ENCODE data around the gene GINS2.

The GINS2 gene

DNA sequence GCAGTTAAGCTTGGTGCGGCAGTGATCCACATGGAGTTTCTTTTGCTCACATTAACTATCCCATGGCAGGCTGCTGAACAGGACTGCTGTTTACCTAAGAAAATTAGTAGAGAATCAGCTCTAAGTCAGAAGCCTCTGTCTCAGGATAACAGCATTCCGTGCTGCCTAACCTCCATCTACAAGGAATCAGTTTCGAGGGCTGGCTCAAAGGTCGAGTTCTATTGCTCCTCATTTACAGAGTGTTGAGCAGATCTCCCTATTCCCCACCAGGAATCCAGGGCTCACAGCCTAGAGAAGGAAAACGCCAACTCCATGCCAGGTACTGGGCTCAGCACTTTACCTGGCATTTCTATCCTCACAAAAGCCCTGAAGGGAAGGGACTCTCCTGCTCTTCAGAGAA, 9.9 kb downstream of the GINS2 start:
- Histone ChIP-seq H3K4me1 (ENCODE audit: insufficient read depth, low read length, poor library complexity, severe bottlenecking) (peaks cover 7% of the 10 kb centered on the region), H3K27me3 (ENCODE audit: insufficient read depth, low read length, poor library complexity, severe bottlenecking) (no peaks in the 10 kb centered on the region), H3K4me3 (ENCODE audit: low read length, poor library complexity, severe bottlenecking) (no peak overlapping the region), H3K79me2 (ENCODE audit: insufficient read depth, low read length) (peaks cover 18% of the 10 kb centered on the region; the same call in 1 of the 2 replicates), H3K9me2 (replicated peaks; ENCODE audit: low read depth, low read length) (no peaks in the 10 kb centered on the region), H4K20me1 (ENCODE audit: insufficient read depth, low read length, poor library complexity, severe bottlenecking) (peaks cover 10% of the 10 kb centered on the region), H3K36me3 (ENCODE audit: insufficient read depth, low read length) (peaks cover 81% of the 10 kb centered on the region), H3K9ac (ENCODE audit: low read depth, low read length, poor library complexity, severe bottlenecking) (no peak overlapping the region), H3K9me3 (ENCODE audit: insufficient read depth, low read depth, low read length) (no peaks in the 10 kb centered on the region), H3F3A (ENCODE audit: low read depth) (peaks cover 6% of the 10 kb centered on the region; the same call in 1 of the 2 replicates), H3K4me2 (ENCODE audit: low read depth, low read length, poor library complexity, severe bottlenecking) (no peak overlapping the region), H2AFZ (ENCODE audit: low read length) (no peak overlapping the region)
- TF ChIP-seq EZH2phosphoT487 (IDR thresholded peaks at IDR 0.05; ENCODE audit: borderline replicate concordance) = no peak
- TF ChIP-seq, protein P1, sequence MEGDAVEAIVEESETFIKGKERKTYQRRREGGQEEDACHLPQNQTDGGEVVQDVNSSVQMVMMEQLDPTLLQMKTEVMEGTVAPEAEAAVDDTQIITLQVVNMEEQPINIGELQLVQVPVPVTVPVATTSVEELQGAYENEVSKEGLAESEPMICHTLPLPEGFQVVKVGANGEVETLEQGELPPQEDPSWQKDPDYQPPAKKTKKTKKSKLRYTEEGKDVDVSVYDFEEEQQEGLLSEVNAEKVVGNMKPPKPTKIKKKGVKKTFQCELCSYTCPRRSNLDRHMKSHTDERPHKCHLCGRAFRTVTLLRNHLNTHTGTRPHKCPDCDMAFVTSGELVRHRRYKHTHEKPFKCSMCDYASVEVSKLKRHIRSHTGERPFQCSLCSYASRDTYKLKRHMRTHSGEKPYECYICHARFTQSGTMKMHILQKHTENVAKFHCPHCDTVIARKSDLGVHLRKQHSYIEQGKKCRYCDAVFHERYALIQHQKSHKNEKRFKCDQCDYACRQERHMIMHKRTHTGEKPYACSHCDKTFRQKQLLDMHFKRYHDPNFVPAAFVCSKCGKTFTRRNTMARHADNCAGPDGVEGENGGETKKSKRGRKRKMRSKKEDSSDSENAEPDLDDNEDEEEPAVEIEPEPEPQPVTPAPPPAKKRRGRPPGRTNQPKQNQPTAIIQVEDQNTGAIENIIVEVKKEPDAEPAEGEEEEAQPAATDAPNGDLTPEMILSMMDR (conservative IDR thresholded peaks at IDR 0.05; ENCODE audit: low read length) = no peak

DNA sequence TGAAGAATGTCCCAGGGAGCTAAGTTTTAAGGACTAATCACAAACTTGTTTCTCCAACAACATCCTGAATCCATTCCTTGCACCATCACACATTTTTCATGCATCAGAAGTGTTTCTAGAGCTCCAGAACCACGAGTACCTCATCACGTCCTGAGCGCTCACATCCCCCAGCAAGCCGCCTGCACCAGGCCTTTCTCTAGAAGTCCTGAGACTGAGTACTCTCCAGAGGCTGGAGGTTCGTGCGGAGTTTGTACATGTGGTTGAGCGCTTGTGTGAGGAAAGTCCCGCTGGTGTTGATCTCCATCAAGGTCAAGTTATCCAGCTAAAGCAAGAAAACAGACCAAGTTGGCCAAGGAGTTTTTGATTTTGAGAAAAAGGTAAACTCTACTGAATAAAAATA, 10.7 kb downstream of the GINS2 start:
- Histone ChIP-seq H3K79me2 (ENCODE audit: insufficient read depth, low read length) (peaks cover 10% of the 10 kb centered on the region; the same call in 1 of the 2 replicates), H3K4me2 (ENCODE audit: low read depth, low read length, poor library complexity, severe bottlenecking) (no peak overlapping the region), H4K20me1 (ENCODE audit: insufficient read depth, low read length, poor library complexity, severe bottlenecking) (peaks cover 10% of the 10 kb centered on the region), H3K9me2 (replicated peaks; ENCODE audit: low read depth, low read length) (no peaks in the 10 kb centered on the region), H3K27me3 (ENCODE audit: insufficient read depth, low read length, poor library complexity, severe bottlenecking) (no peaks in the 10 kb centered on the region), H3K36me3 (ENCODE audit: insufficient read depth, low read length) (peaks cover 85% of the 10 kb centered on the region), H2AFZ (ENCODE audit: low read length) (no peak overlapping the region), H3F3A (ENCODE audit: low read depth) (peaks cover 6% of the 10 kb centered on the region; the same call in 1 of the 2 replicates), H3K4me1 (ENCODE audit: insufficient read depth, low read length, poor library complexity, severe bottlenecking) (no peaks in the 10 kb centered on the region), H3K9me3 (ENCODE audit: insufficient read depth, low read depth, low read length) (no peaks in the 10 kb centered on the region), H3K4me3 (ENCODE audit: low read length, poor library complexity, severe bottlenecking) (no peak overlapping the region), H3K9ac (ENCODE audit: low read depth, low read length, poor library complexity, severe bottlenecking) (no peak overlapping the region)
- TF ChIP-seq, protein P1 (conservative IDR thresholded peaks at IDR 0.05; ENCODE audit: low read length) = no peak
- TF ChIP-seq EZH2phosphoT487 (IDR thresholded peaks at IDR 0.05; ENCODE audit: borderline replicate concordance) = no peak

DNA sequence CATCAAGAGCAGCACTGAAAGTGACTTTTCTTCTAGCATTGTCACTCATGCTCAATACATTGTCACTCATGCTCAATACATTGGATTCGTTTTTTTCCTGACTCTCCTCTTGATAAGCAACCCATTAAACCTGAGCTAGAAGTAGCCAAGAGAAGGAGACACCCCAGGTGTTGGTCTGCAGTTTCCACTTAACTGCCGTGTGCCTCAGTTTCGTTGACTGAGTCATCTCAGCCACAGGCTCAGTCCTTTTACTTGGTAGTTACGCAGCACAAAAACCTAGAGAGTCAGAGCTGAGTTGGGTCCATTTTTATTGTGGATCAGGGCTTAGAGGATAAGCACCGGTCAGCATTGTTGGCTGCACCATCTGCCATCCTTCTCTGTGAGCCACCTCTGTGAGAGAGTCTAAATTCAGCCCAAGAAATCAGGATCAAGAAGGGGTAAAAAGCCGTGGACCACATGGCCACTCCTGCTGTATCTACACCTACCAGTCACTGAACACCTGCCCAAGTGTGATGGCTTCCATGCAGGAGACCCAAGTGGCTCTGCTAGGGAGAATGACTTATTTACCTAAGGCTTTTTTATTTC, 11.3 kb downstream of the GINS2 start:
- Histone ChIP-seq H3K9ac (ENCODE audit: low read depth, low read length, poor library complexity, severe bottlenecking) (no peak overlapping the region), H3K9me2 (replicated peaks; ENCODE audit: low read depth, low read length) (no peaks in the 10 kb centered on the region), H3K9me3 (ENCODE audit: insufficient read depth, low read depth, low read length) (no peaks in the 10 kb centered on the region), H3K4me3 (ENCODE audit: low read length, poor library complexity, severe bottlenecking) (no peak overlapping the region), H3K4me2 (ENCODE audit: low read depth, low read length, poor library complexity, severe bottlenecking) (no peak overlapping the region), H3K36me3 (ENCODE audit: insufficient read depth, low read length) (peaks cover 90% of the 10 kb centered on the region), H3K79me2 (ENCODE audit: insufficient read depth, low read length) (peaks cover 4% of the 10 kb centered on the region; the same call in 1 of the 2 replicates), H2AFZ (ENCODE audit: low read length) (no peak overlapping the region), H3K27me3 (ENCODE audit: insufficient read depth, low read length, poor library complexity, severe bottlenecking) (no peaks in the 10 kb centered on the region), H3F3A (ENCODE audit: low read depth) (peaks cover 6% of the 10 kb centered on the region; the same call in 1 of the 2 replicates), H4K20me1 (ENCODE audit: insufficient read depth, low read length, poor library complexity, severe bottlenecking) (peaks cover 10% of the 10 kb centered on the region), H3K4me1 (ENCODE audit: insufficient read depth, low read length, poor library complexity, severe bottlenecking) (no peaks in the 10 kb centered on the region)
- TF ChIP-seq, protein P1 (conservative IDR thresholded peaks at IDR 0.05; ENCODE audit: low read length) = no peak
- no peak for TF ChIP-seq EZH2phosphoT487 (IDR thresholded peaks at IDR 0.05; ENCODE audit: borderline replicate concordance)
